Adrenal gland (tissue), 12 donors: ENCODE data around the gene NPAS1. TPM values are rescaled to one million over a fixed set of nuclear protein-coding genes. Genes with fewer than 3 reads are reported as not detected.
A peak's percentile ranks its signal among the peaks of the same experiment; 100 is the strongest.

ENCODE experiments used
- DNase-seq, 7 donors: peaks; one replicate each; pipeline ENCODE4 v3.0.0-alpha.2; 2019 to 2020
- H3K27ac ChIP-seq, 5 donors: fragments of 200-600 bp; sonication (generic) in 4 of 5; 1 replicate in 3 of 5; 2 replicates in 2 of 5; pipeline versions ENCODE4 v1.5.1 to v1.8.0; 2016 to 2020; ENCODE audit warnings: mild to moderate bottlenecking in 1 of 5
- H3K27me3 ChIP-seq: fragments of 200-600 bp; 2 replicates; pipeline ENCODE4 v1.8.0; 2021
- H3K36me3 ChIP-seq, 2 donors: fragments of 200-600 bp; replicated peaks in 1 of 2; 1 replicate in 1 of 2; 2 replicates in 1 of 2; pipeline versions ENCODE4 v1.5.1 to v1.8.0; 2018 to 2022
- H3K4me1 ChIP-seq, 2 donors: fragments of 200-600 bp; replicated peaks in 1 of 2; 1 replicate in 1 of 2; 2 replicates in 1 of 2; pipeline versions ENCODE4 v1.5.1 to v1.8.0; 2018 to 2021
- H3K4me3 ChIP-seq, 4 donors: fragments of 200-600 bp; sonication (generic) in 3 of 4; one replicate each; pipeline ENCODE4 v1.5.1; 2016 to 2018
- H3K9me3 ChIP-seq, 3 donors: fragments of 200-600 bp; sonication (generic) in 1 of 3; replicated peaks in 1 of 3; 1 replicate in 2 of 3; 2 replicates in 1 of 3; pipeline versions ENCODE4 v1.5.1 to v1.8.0; 2016 to 2021
- POLR2A ChIP-seq, 2 donors: fragments of 450-650 bp; IDR thresholded peaks; one replicate each; pipeline ENCODE4 v1.6.1; 2017; ENCODE audit warnings: antibody characterized with exemption in 2 of 2, mild to moderate bottlenecking in 2 of 2, moderate library complexity in 1 of 2
- WGBS, 4 donors: extraction: QIAGEN DNeasy Blood & Tissue Kit in 2 of 4; methylation state at CpG; one replicate each; pipeline versions ENCODE4 v1.1.5 to v1.1.7; 2013 to 2017; 5-methylcytosine and 5-hydroxymethylcytosine counted together
- intact Hi-C, 2 donors: fragments of 100-400 bp; cut with DNase I; formaldehyde crosslinking; loops; one replicate each; pipeline versions ENCODE4 v1.14.1 to v1.15.0; 2022 to 2023
- polyA plus RNA-seq, 3 donors: library from polyadenylated mRNA; stranded (reverse); fragments of 200-250 nt in 2 of 3; fragments of 350-450 nt in 1 of 3; fragmentation: Illumina TruSeq in 1 of 3; extraction: RNeasy Lipid Tissue Mini Kit (QIAGEN cat#74804) in 1 of 3; gene quantifications; one replicate each; pipeline ENCODE4 v1.2.3, GENCODE V29; 2013 to 2014
- total RNA-seq, 9 donors: library from RNA; depleted of rRNA in 4 of 9; stranded (reverse); fragments of >200 nt in 4 of 9; fragments of 120-200 nt in 1 of 9; fragmentation: NEBNext Ultra II Directional in 1 of 9; extraction: Animal tissue kit (Norgen Biotek cat#: 25700) in 1 of 9; gene quantifications; one replicate each; pipeline versions ENCODE4 v1.1.0 to v1.2.4, GENCODE V29; 2013 to 2023
- TF ChIP-seq, protein P1 (sequence below), 6 experiments: fragments of 450-650 bp in 4 of 6; fragments of 200-600 bp in 2 of 6; sonication (generic) in 1 of 6; IDR thresholded peaks; 1 replicate in 5 of 6; 2 replicates in 1 of 6; pipeline versions ENCODE4 v1.5.1 to v1.8.0; 2016 to 2021; ENCODE audit warnings: antibody characterized with exemption in 6 of 6, mild to moderate bottlenecking in 2 of 6, moderate library complexity in 1 of 6
- donor health status: healthy with polysubstance abuse.
- donor health status: Bipolar disorder and iron deficiency.
- donor health status: DM: yes; HTN: yes; CAD: no.
- donor health status: DM: no; HTN: no; CAD: no.
- donor health status: DM: no; HTN: no; CAD: no.
- donor health status: DM: yes; HTN: yes; CAD: no.

NPAS1 gene
- total and polyA plus RNA-seq, 12 donors, result 0.28 to 3.5 (median 0.84) TPM; not detected in 3

DNA sequence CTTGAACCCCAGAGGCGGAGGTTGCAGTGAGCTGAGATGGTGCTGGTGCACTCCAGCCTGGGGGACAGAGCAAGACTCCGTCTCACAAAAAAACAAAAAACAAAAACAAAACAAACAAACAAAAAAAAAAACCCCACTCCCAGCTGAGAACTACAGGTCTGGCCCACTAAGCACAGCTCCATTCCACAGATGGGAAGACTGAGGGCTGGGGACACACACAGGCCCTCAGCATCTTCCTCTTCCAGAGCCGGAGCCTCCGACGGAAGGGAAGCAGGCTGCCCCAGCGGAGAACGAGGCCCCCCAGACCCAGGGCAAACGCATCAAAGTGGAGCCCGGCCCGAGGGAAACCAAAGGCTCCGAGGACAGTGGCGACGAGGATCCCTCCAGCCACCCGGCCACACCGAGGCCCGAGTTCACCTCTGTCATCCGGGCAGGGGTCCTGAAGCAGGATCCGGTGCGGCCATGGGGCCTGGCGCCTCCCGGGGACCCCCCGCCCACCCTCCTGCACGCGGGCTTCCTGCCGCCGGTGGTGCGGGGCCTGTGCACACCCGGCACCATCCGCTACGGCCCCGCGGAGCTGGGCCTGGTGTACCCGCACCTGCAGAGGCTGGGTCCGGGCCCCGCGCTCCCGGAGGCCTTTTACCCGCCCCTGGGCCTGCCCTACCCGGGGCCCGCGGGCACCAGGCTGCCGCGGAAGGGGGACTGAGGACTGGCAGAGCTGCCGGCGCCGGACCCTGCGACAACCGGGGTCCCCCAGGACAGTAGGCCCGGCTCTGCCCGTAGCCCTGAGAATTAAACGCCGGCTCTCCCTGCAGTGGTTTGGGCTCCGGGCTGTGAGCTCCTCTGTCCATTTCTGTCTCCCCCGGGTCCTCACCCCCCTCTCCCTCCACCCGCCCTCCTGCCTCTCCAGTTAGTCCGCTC lies 25.6 kb downstream of the NPAS1 start:
- H3K27ac ChIP-seq, result no peak overlapping the region
- no peak overlapping the region for H3K4me3 ChIP-seq
- intact Hi-C loops, result no loop called here
- H3K27me3 ChIP-seq, result no peaks in the 10 kb centered on the region
- DNase-seq, result no peak
- WGBS, 4 donors, result 95 to 98% (median 97%) methylated on average over 22 to 56 of the region's 56 CpGs
- no peaks in the 10 kb centered on the region for H3K9me3 ChIP-seq
- H3K4me1 ChIP-seq, result peaks cover 5% of the 10 kb centered on the region in 2 donors
- TF ChIP-seq, protein P1, sequence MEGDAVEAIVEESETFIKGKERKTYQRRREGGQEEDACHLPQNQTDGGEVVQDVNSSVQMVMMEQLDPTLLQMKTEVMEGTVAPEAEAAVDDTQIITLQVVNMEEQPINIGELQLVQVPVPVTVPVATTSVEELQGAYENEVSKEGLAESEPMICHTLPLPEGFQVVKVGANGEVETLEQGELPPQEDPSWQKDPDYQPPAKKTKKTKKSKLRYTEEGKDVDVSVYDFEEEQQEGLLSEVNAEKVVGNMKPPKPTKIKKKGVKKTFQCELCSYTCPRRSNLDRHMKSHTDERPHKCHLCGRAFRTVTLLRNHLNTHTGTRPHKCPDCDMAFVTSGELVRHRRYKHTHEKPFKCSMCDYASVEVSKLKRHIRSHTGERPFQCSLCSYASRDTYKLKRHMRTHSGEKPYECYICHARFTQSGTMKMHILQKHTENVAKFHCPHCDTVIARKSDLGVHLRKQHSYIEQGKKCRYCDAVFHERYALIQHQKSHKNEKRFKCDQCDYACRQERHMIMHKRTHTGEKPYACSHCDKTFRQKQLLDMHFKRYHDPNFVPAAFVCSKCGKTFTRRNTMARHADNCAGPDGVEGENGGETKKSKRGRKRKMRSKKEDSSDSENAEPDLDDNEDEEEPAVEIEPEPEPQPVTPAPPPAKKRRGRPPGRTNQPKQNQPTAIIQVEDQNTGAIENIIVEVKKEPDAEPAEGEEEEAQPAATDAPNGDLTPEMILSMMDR (IDR thresholded peaks at IDR 0.05), result no peak
- no peak for TF ChIP-seq POLR2A (IDR thresholded peaks at IDR 0.05)
- no peaks in the 10 kb centered on the region for H3K36me3 ChIP-seq

DNA sequence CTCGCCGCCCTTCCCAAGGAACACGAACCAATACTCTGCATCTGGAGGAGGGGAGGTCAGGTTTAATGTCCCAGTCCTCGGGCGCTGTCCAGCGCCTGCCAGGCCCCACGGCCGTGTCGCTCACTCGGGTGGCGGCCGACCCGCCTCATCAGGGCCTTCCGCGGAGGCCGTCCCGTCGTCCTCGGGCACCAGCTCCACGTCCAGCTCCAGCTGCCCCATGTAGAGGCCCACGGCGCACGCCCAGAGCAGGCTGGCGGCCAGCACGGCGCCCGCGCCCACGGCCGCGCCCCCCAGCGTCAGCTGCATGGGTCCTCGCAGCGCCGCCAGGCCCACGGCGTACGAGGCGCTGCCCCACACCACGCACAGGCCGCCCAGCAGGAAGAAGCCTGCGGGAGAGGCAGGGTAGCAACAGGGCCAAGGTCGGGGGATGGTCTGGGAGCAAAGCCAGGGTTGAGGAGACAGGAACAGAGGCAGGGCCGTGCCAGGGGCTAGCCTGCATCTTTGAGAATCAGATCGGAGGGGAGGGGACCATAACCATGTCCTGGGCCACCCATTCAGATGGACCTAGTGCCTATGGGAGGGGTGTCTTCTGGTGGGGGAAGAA lies 26.3 kb downstream of the NPAS1 start:
- WGBS, 4 donors, result 81 to 89% (median 85%) methylated on average over 5 to 45 of the region's 45 CpGs
- no peaks in the 10 kb centered on the region for H3K36me3 ChIP-seq
- no peak overlapping the region for H3K27ac ChIP-seq
- no peaks in the 10 kb centered on the region for H3K9me3 ChIP-seq
- no peak for DNase-seq
- H3K4me1 ChIP-seq, result peaks cover 5% of the 10 kb centered on the region in 2 donors
- intact Hi-C loops, result no loop called here
- no peak overlapping the region for H3K4me3 ChIP-seq
- no peaks in the 10 kb centered on the region for H3K27me3 ChIP-seq
- no peak for TF ChIP-seq POLR2A (IDR thresholded peaks at IDR 0.05)
- TF ChIP-seq, protein P1 (IDR thresholded peaks at IDR 0.05), result no peak

DNA sequence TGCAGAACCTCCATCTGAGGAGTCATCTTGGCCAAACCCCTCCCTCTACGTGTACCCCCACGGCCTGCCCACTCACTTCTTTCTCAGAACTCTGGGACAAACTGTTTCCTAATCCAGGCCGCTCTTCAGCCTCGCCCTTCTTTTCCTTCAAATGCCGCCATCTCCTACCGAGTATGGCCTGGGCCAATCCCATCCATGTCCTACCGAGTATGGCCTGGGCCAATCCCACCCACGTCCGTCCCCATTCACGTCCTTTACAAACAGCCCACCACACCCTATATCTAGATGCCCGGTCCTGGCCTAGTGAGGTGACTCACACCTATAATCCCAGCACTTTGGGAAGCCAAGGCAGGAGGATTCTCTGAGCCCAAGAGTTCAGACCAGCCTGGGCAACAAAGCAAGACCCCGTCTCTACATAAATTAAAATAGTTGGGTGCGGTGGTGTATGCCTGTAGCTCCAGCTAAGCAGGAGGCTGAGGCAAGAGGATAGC lies 27.7 kb downstream of the NPAS1 start:
- no peak for DNase-seq
- Histone ChIP-seq H3K9me3 (no peaks in the 10 kb centered on the region), H3K27ac (peak overlapping the region in 2 of 5 donors; percentile 67 to 81), H3K4me1 (peaks cover 5% of the 10 kb centered on the region in 2 donors), H3K4me3 (peak overlapping the region in 2 of 4 donors; percentile 93 to 98), H3K27me3 (no peaks in the 10 kb centered on the region), H3K36me3 (no peaks in the 10 kb centered on the region)
- 79 to 84% (median 82%) methylated on average over 13 of the region's 13 CpGs for WGBS, 4 donors
- intact Hi-C loops, result no loop called here
- TF ChIP-seq, protein P1 (IDR thresholded peaks at IDR 0.05), result no peak
- TF ChIP-seq POLR2A (IDR thresholded peaks at IDR 0.05), result no peak

DNA sequence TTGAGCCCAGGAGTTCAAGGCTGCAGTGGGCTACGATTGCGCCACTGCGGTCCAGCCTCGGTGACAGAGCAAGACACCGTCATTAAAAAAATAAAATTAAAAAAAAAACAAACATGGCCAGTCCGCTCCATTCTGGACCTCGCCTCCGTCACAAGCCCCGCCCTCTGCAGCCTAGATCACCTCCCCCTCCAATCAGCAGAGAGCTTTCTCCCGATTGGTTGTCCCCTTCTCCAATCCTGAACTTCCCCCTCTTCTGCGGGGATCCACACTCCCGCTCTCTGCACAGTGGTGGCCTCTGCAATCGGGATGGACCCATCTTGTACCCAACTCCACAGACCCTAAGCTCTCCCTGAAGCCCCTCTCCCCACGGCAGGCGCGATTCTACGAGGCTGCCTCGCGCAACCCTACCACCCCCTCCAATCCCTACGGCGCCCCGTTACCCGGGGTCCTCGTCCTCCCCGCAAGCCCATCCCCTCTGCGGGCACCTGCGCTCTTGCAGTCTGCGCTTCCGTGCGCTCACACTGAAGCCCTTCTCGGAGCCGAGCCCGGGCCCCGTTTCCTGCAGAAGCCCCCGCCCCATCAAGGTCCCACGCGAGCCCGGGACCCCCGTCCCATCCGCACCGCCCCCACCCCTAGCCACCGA lies 28.2 kb downstream of the NPAS1 start:
- 1 to 3% (median 2%) methylated on average over 19 to 42 of the region's 42 CpGs for WGBS, 4 donors
- H3K27ac ChIP-seq, result peak overlapping the region in 4 of 5 donors; percentile 64 to 81 (median 72)
- intact Hi-C loops, result no loop called here

More for the DNA sequence above, 28.2 kb downstream of the NPAS1 start:
- TF ChIP-seq POLR2A (IDR thresholded peaks at IDR 0.05), result peak in 1 of 2 donors; percentile 52
- TF ChIP-seq, protein P1 (IDR thresholded peaks at IDR 0.05), result peak in 1 of 6 experiments; percentile 10
- peaks cover 5% of the 10 kb centered on the region in 2 donors for H3K4me1 ChIP-seq
- no peaks in the 10 kb centered on the region for H3K36me3 ChIP-seq
- H3K27me3 ChIP-seq, result no peaks in the 10 kb centered on the region
- no peaks in the 10 kb centered on the region for H3K9me3 ChIP-seq
- peak overlapping the region; percentile 72 to 98 (median 86) for H3K4me3 ChIP-seq
- DNase-seq, result peak; percentile 88 to 96 (median 93)
